Activated CD4-positive, alpha-beta memory T cell treated with anti-CD3 and anti-CD28 coated beads for 36 hours (primary cell): ENCODE results near the gene LOX. TPM values are rescaled to one million over a fixed set of nuclear protein-coding genes. Genes with fewer than 3 reads are reported as not detected.

Source experiments
- CTCF ChIA-PET: fragments of 350-600 bp; sonication (Branson Sonifier 250); formaldehyde crosslinking; loops from one replicate; lab custom pipeline; 2021; ENCODE audit warnings: antibody characterized with exemption, inconsistent platforms; lab: Charles Lee
- POLR2A ChIA-PET: fragments of 350-600 bp; sonication (Branson Sonifier 250); formaldehyde crosslinking; loops from one replicate; lab custom pipeline; 2021; ENCODE audit warnings: antibody characterized with exemption; lab: Charles Lee
- DNase-seq: peaks from one replicate; pipeline ENCODE4 v3.0.0-alpha.2; 2020
- H3K27ac Mint-ChIP-seq: one replicate; pipeline ENCODE4 v1.8.0; 2021; ENCODE audit warnings: mixed read lengths
- H3K27me3 Mint-ChIP-seq: one replicate; pipeline ENCODE4 v1.8.0; 2021; ENCODE audit warnings: mixed read lengths
- H3K36me3 Mint-ChIP-seq: one replicate; pipeline ENCODE4 v1.8.0; 2021; ENCODE audit warnings: mixed read lengths
- H3K4me1 Mint-ChIP-seq: one replicate; pipeline ENCODE4 v1.8.0; 2021; ENCODE audit warnings: low read depth, mixed read lengths
- H3K4me3 Mint-ChIP-seq: one replicate; pipeline ENCODE4 v1.8.0; 2021; ENCODE audit warnings: mild to moderate bottlenecking, mixed read lengths
- H3K9me3 Mint-ChIP-seq: one replicate; pipeline ENCODE4 v1.8.0; 2021; ENCODE audit warnings: mixed read lengths
- intact Hi-C: fragments of 100-400 bp; cut with micrococcal nuclease; formaldehyde crosslinking; loops from one replicate; pipeline ENCODE4 v1.15.1; 2023
- total RNA-seq, 2 experiments: library from RNA; stranded (reverse); gene quantifications; one replicate each; pipeline ENCODE4 v1.2.3, GENCODE V29; 2021

The LOX gene
- total RNA-seq, 2 experiments from 2014 or later = not detected

- intact Hi-C loops = no loop called here
- POLR2A ChIA-PET = no interaction called here
- Mint-ChIP-seq H3K27ac (no peak overlapping the region), H3K9me3 (no peaks in the 10 kb centered on the region), H3K4me1 (no peaks in the 10 kb centered on the region), H3K27me3 (no peaks in the 10 kb centered on the region), H3K4me3 (no peak overlapping the region), H3K36me3 (no peaks in the 10 kb centered on the region)
- CTCF ChIA-PET = interaction anchor here (0.7 kb wide), 1 partner anchor 142 kb away, joined by 4 read pairs; no protein-coding TSS in a partner anchor
- DNase-seq = no peak
These were observed 13.1 kb downstream of the LOX start for GRCh38 chr5:122064992-122065391.

GRCh38 chr5:122063836-122064235 is 14.2 kb downstream of the LOX start:
- DNase-seq = no peak
- POLR2A ChIA-PET = no interaction called here
- H3K36me3 Mint-ChIP-seq = no peaks in the 10 kb centered on the region
- H3K27ac Mint-ChIP-seq = no peak overlapping the region
- H3K4me3 Mint-ChIP-seq = no peak overlapping the region
- no peaks in the 10 kb centered on the region for H3K9me3 Mint-ChIP-seq
- no peaks in the 10 kb centered on the region for H3K27me3 Mint-ChIP-seq
- CTCF ChIA-PET = no interaction called here
- intact Hi-C loops = no loop called here
- no peaks in the 10 kb centered on the region for H3K4me1 Mint-ChIP-seq

DNA sequence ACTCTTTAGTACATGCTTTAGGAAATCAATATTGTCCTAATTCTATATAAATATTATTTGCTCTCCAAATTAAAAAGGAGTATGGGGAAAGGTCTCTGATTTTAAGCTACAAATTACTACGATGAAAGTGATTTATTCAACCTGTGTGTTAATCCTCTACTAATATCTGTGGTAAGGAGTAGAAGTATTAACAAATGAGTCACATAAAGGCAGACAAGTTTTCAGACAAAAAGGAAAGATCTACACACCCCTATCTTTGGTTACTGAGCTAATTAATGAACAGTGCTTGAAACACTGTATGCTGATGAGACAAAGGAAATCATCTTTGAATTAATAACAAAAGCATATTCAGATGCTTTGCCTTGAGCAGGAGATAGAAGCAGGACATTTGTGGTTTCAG is 15.9 kb downstream of the LOX start:
- Mint-ChIP-seq H3K27me3 (no peaks in the 10 kb centered on the region), H3K9me3 (no peaks in the 10 kb centered on the region), H3K4me3 (no peak overlapping the region), H3K27ac (no peak overlapping the region), H3K4me1 (no peaks in the 10 kb centered on the region), H3K36me3 (no peaks in the 10 kb centered on the region)
- POLR2A ChIA-PET = no interaction called here
- intact Hi-C loops = no loop called here
- CTCF ChIA-PET = no interaction called here
- no peak for DNase-seq

- CTCF ChIA-PET = no interaction called here
- no peak for DNase-seq
- peaks cover 12% of the 10 kb centered on the region for H3K36me3 Mint-ChIP-seq
These were observed 21.1 kb downstream of the LOX start for GRCh38 chr5:122056913-122057312.

GRCh38 chr5:122054266-122054665 is 23.8 kb downstream of the LOX start:
- ChIA-PET POLR2A (no interaction called here), CTCF (no interaction called here)
- no peak overlapping the region for H3K4me3 Mint-ChIP-seq
- H3K27ac Mint-ChIP-seq = no peak overlapping the region
- DNase-seq = no peak
- H3K4me1 Mint-ChIP-seq = no peaks in the 10 kb centered on the region
- H3K27me3 Mint-ChIP-seq = peaks cover 2% of the 10 kb centered on the region
- H3K36me3 Mint-ChIP-seq = peaks cover 16% of the 10 kb centered on the region
- intact Hi-C loops = no loop called here
- H3K9me3 Mint-ChIP-seq = no peaks in the 10 kb centered on the region

More at GRCh38 chr5:122056913-122057312, 21.1 kb downstream of the LOX start:
- H3K4me3 Mint-ChIP-seq = no peak overlapping the region
- POLR2A ChIA-PET = interaction anchor here (0.6 to 0.7 kb wide), 2 partner anchors 54 to 737 kb away, joined by 3 read pairs; no protein-coding TSS in a partner anchor
- H3K27ac Mint-ChIP-seq = no peak overlapping the region
- H3K4me1 Mint-ChIP-seq = no peaks in the 10 kb centered on the region
- peaks cover 2% of the 10 kb centered on the region for H3K27me3 Mint-ChIP-seq
- no peaks in the 10 kb centered on the region for H3K9me3 Mint-ChIP-seq
- intact Hi-C loops = no loop called here

- Mint-ChIP-seq H3K4me3 (no peak overlapping the region), H3K36me3 (peaks cover 22% of the 10 kb centered on the region), H3K27ac (no peak overlapping the region), H3K27me3 (peaks cover 2% of the 10 kb centered on the region), H3K9me3 (no peaks in the 10 kb centered on the region), H3K4me1 (no peaks in the 10 kb centered on the region)
- ChIA-PET POLR2A (no interaction called here), CTCF (no interaction called here)
- intact Hi-C loops = no loop called here
- no peak for DNase-seq
These were observed 24.6 kb downstream of the LOX start for GRCh38 chr5:122053181-122054109.

GRCh38 chr5:122051569-122051968 is 26.5 kb downstream of the LOX start:
- no peak overlapping the region for H3K27ac Mint-ChIP-seq
- CTCF ChIA-PET = no interaction called here
- intact Hi-C loops = no loop called here

DNA sequence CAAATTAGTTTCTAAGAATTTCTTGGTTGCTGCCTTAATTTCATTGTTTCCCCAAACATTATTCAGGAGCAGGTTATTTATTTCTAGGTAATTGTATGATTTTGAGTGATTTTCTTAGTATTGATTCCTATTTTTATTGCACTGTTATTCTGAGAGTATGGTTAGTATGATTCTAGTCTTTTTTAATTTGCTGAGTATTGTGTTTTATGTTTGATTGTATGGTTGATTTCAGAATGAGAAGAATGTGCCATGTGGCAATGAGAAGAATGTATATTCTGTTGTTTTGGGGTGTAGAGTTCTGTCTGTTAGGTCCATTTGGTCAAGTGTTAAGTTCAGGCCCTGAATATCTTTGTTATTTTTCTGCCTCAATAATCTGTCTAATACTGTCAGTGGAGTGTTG is 27.1 kb downstream of the LOX start:
- POLR2A ChIA-PET = no interaction called here
- no peak overlapping the region for H3K27ac Mint-ChIP-seq
- no peaks in the 10 kb centered on the region for H3K4me1 Mint-ChIP-seq
- H3K9me3 Mint-ChIP-seq = no peaks in the 10 kb centered on the region
- CTCF ChIA-PET = no interaction called here
- peaks cover 29% of the 10 kb centered on the region for H3K36me3 Mint-ChIP-seq
- H3K27me3 Mint-ChIP-seq = peaks cover 2% of the 10 kb centered on the region
- DNase-seq = no peak
- intact Hi-C loops = no loop called here
- no peak overlapping the region for H3K4me3 Mint-ChIP-seq

More at GRCh38 chr5:122051569-122051968, 26.5 kb downstream of the LOX start:
- H3K9me3 Mint-ChIP-seq = no peaks in the 10 kb centered on the region
- POLR2A ChIA-PET = no interaction called here
- H3K4me3 Mint-ChIP-seq = no peak overlapping the region
- H3K27me3 Mint-ChIP-seq = peaks cover 2% of the 10 kb centered on the region
- DNase-seq = no peak
- H3K4me1 Mint-ChIP-seq = no peaks in the 10 kb centered on the region
- peaks cover 27% of the 10 kb centered on the region for H3K36me3 Mint-ChIP-seq

DNA sequence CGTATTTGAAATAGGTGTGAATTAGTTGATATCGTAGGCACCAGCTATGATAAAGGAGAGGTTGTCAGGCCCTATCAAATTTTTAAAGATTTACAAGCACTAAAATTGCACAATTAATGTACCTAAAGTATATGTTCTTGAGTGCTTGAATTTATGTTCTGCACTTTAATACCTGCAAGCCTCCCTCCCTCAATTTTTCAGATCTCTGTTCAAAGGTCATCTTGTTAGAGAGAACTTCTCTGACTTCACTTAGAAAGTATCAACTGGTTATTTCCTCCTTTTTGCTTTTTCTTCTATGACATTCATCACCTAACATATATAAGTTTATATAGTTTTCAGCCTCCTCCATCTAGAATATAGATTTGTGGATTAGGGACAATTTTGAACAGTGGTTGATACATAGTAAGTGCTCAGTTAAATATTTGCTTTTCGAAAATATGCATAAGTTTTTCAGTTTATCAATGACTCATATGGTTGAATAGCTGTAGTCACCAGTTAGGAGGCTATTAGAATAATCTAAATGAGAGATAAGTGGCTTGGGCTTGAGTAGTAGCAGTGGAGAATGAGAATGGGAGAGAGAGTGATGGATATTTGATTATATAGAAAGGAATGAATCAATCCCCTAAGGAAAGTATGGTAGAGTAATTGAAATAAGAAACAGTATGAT is 37.3 kb downstream of the LOX start:
- H3K9me3 Mint-ChIP-seq = peaks cover 13% of the 10 kb centered on the region
- ChIA-PET CTCF (no interaction called here), POLR2A (no interaction called here)
- no peaks in the 10 kb centered on the region for H3K4me1 Mint-ChIP-seq
- peaks cover 13% of the 10 kb centered on the region for H3K36me3 Mint-ChIP-seq
- H3K27ac Mint-ChIP-seq = no peak overlapping the region
- H3K4me3 Mint-ChIP-seq = no peak overlapping the region
- H3K27me3 Mint-ChIP-seq = no peaks in the 10 kb centered on the region
- intact Hi-C loops = no loop called here
- no peak for DNase-seq

- Mint-ChIP-seq H3K27ac (no peak overlapping the region), H3K36me3 (peaks cover 11% of the 10 kb centered on the region), H3K27me3 (no peaks in the 10 kb centered on the region), H3K4me1 (no peaks in the 10 kb centered on the region), H3K9me3 (no peaks in the 10 kb centered on the region), H3K4me3 (no peak overlapping the region)
- ChIA-PET CTCF (no interaction called here), POLR2A (no interaction called here)
- intact Hi-C loops = no loop called here
- DNase-seq = no peak
These were observed 41.7 kb downstream of the LOX start for GRCh38 chr5:122036326-122036725.

- Mint-ChIP-seq H3K27ac (no peak overlapping the region), H3K27me3 (no peaks in the 10 kb centered on the region), H3K4me1 (no peaks in the 10 kb centered on the region), H3K4me3 (no peak overlapping the region), H3K9me3 (no peaks in the 10 kb centered on the region), H3K36me3 (peaks cover 15% of the 10 kb centered on the region)
- CTCF ChIA-PET = no interaction called here
- POLR2A ChIA-PET = no interaction called here
- no peak for DNase-seq
- intact Hi-C loops = no loop called here
These were observed 42.1 kb downstream of the LOX start for GRCh38 chr5:122035913-122036312.

DNA sequence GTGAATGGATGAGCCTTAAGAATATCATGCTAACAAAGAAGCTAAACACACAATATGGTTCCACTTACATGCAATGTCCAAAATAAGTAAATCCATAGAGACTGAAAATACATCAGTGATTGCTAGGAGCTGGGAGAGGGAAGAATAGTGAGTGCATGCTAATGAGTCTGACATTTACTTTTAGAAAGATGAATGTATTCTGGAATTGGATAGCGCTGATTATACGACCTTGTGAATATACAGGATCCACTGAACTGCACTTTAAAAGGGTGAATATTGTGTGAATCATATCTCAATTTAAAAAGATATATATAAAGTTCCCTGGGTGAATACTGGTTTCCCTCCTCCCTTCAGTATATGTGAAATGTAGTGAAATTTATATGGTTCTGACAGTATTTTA is 46.2 kb downstream of the LOX start:
- ChIA-PET POLR2A (no interaction called here), CTCF (no interaction called here)
- intact Hi-C loops = no loop called here
- Mint-ChIP-seq H3K9me3 (no peaks in the 10 kb centered on the region), H3K36me3 (peaks cover 27% of the 10 kb centered on the region), H3K27ac (no peak overlapping the region), H3K27me3 (no peaks in the 10 kb centered on the region), H3K4me1 (no peaks in the 10 kb centered on the region), H3K4me3 (no peak overlapping the region)
- no peak for DNase-seq
